Measurements from ENCODE around the gene MED13L. TPM values are rescaled to one million over a fixed set of nuclear protein-coding genes. Genes with fewer than 3 reads are reported as not detected.

The MED13L gene
- polyA plus RNA-seq, 1 donor (not counting 4 experiments of a cell fraction or from before 2014, with no cell fraction given), result 31.7 TPM

DNA sequence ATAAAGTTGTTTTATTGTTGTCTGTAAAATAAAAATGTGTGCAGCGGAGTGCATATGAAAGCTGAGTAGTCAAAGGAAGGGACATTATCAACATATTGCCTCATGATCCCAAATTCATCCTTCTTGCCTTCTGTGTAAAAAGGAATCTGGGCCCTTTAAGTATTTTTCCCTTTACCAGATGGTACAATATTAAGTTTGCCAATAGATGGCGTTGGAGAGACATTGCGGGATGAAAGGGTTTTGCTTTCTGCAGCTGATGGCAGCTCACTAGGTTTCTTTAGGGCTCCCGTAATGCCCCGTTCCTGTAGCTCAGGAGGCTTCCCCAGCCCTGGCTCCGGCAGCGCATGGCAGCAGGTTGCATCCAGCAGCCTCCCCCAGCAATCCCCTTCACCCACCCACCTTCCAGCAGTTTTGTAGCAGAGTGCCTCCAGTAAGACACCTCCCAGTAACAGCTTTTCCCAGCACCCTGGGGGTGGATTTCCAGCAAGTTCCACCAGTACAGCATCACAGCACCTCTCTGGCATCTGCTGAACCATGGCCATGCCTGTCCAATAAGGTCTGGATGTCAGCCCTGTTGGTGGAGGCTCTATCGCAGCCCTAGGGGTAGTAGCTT lies 354.4 kb downstream of the MED13L start:
- no peak for FAIRE-seq
- dilution Hi-C loops (cut with MboI; ENCODE audit: extremely low pct_ligation_motif_present, low sequenced_read_pairs), result no loop called here

GRCh38 chr12:115920395-115921183 lies 356.9 kb downstream of the MED13L start:
- DNase-seq (ENCODE audit: low read depth, low spot score) (no peak), FAIRE-seq (no peak)
- no peaks in the 10 kb centered on the region for H4K20me1 ChIP-seq (ENCODE audit: control insufficient read depth, extremely low read depth, insufficient read depth, low read length)
- no peaks in the 10 kb centered on the region for H3K36me3 ChIP-seq (ENCODE audit: control insufficient read depth in 2 of 2, extremely low read depth in 1 of 2, insufficient read depth in 2 of 2, low read length in 2 of 2)
- H3K4me1 ChIP-seq (ENCODE audit: control insufficient read depth, extremely low read depth, insufficient read depth, low read length), result no peaks in the 10 kb centered on the region
- no peak overlapping the region for H2AFZ ChIP-seq (ENCODE audit: control insufficient read depth, low read length)
- H3K79me2 ChIP-seq (ENCODE audit: control insufficient read depth, insufficient read depth, low read length), result no peaks in the 10 kb centered on the region
- no peaks in the 10 kb centered on the region for H3K9me1 ChIP-seq (ENCODE audit: control insufficient read depth, extremely low read depth, insufficient read depth, low read length)
- no peak overlapping the region for H3K4me3 ChIP-seq (ENCODE audit: control insufficient read depth in 2 of 3, extremely low read depth in 1 of 3, insufficient read depth in 2 of 3, low read depth in 1 of 3, low read length in 3 of 3)
- TF ChIP-seq EZH2 (IDR thresholded peaks at IDR 0.05; ENCODE audit: low read length), result no peak
- TF ChIP-seq, protein P1, sequence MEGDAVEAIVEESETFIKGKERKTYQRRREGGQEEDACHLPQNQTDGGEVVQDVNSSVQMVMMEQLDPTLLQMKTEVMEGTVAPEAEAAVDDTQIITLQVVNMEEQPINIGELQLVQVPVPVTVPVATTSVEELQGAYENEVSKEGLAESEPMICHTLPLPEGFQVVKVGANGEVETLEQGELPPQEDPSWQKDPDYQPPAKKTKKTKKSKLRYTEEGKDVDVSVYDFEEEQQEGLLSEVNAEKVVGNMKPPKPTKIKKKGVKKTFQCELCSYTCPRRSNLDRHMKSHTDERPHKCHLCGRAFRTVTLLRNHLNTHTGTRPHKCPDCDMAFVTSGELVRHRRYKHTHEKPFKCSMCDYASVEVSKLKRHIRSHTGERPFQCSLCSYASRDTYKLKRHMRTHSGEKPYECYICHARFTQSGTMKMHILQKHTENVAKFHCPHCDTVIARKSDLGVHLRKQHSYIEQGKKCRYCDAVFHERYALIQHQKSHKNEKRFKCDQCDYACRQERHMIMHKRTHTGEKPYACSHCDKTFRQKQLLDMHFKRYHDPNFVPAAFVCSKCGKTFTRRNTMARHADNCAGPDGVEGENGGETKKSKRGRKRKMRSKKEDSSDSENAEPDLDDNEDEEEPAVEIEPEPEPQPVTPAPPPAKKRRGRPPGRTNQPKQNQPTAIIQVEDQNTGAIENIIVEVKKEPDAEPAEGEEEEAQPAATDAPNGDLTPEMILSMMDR (optimal IDR thresholded peaks at IDR 0.05 in 1 of 3, IDR thresholded peaks at IDR 0.05 in 1 of 3, conservative IDR thresholded peaks at IDR 0.05 in 1 of 3; ENCODE audit: extremely low read depth in 1 of 3, insufficient read depth in 2 of 3, low read length in 3 of 3), result no peak
- H3K9me3 ChIP-seq (ENCODE audit: control insufficient read depth, low read depth, low read length), result no peaks in the 10 kb centered on the region
- dilution Hi-C loops (cut with MboI; ENCODE audit: extremely low pct_ligation_motif_present, low sequenced_read_pairs), result no loop called here
- no peaks in the 10 kb centered on the region for H3K27me3 ChIP-seq (ENCODE audit: control insufficient read depth, extremely low read depth, insufficient read depth, low read length)
- no peak overlapping the region for H3K9ac ChIP-seq (ENCODE audit: control insufficient read depth, extremely low read depth, insufficient read depth, low read length)
- H3K4me2 ChIP-seq (ENCODE audit: control insufficient read depth, extremely low read depth, insufficient read depth, low read depth, low read length), result no peak overlapping the region
- H3K27ac ChIP-seq (ENCODE audit: control insufficient read depth, insufficient read depth, low read length), result no peak overlapping the region

More for the DNA sequence above, 354.4 kb downstream of the MED13L start:
- Histone ChIP-seq H3K4me2 (ENCODE audit: control insufficient read depth, extremely low read depth, insufficient read depth, low read depth, low read length) (no peak overlapping the region), H3K4me1 (ENCODE audit: control insufficient read depth, extremely low read depth, insufficient read depth, low read length) (no peaks in the 10 kb centered on the region), H2AFZ (ENCODE audit: control insufficient read depth, low read length) (no peak overlapping the region), H3K9ac (ENCODE audit: control insufficient read depth, extremely low read depth, insufficient read depth, low read length) (no peak overlapping the region), H3K4me3 (ENCODE audit: control insufficient read depth in 2 of 3, extremely low read depth in 1 of 3, insufficient read depth in 2 of 3, low read depth in 1 of 3, low read length in 3 of 3) (no peak overlapping the region), H3K27me3 (ENCODE audit: control insufficient read depth, extremely low read depth, insufficient read depth, low read length) (peaks cover 2% of the 10 kb centered on the region), H3K27ac (ENCODE audit: control insufficient read depth, insufficient read depth, low read length) (no peak overlapping the region), H3K36me3 (ENCODE audit: control insufficient read depth in 2 of 2, extremely low read depth in 1 of 2, insufficient read depth in 2 of 2, low read length in 2 of 2) (no peaks in the 10 kb centered on the region), H3K79me2 (ENCODE audit: control insufficient read depth, insufficient read depth, low read length) (no peaks in the 10 kb centered on the region), H3K9me3 (ENCODE audit: control insufficient read depth, low read depth, low read length) (no peaks in the 10 kb centered on the region), H3K9me1 (ENCODE audit: control insufficient read depth, extremely low read depth, insufficient read depth, low read length) (no peaks in the 10 kb centered on the region), H4K20me1 (ENCODE audit: control insufficient read depth, extremely low read depth, insufficient read depth, low read length) (no peaks in the 10 kb centered on the region)
- DNase-seq (ENCODE audit: low read depth, low spot score), result no peak
- TF ChIP-seq EZH2 (IDR thresholded peaks at IDR 0.05; ENCODE audit: low read length), result no peak
- TF ChIP-seq, protein P1 (optimal IDR thresholded peaks at IDR 0.05 in 1 of 3, IDR thresholded peaks at IDR 0.05 in 1 of 3, conservative IDR thresholded peaks at IDR 0.05 in 1 of 3; ENCODE audit: extremely low read depth in 1 of 3, insufficient read depth in 2 of 3, low read length in 3 of 3), result peak in 2 of 3 experiments; percentile 27 to 30

Measured in keratinocyte (primary cell).